Measurements from ENCODE around the gene PEX3.
"Not testable (repeated sequence)": the region's sequence is repeated elsewhere in the genome, so short reads cannot be mapped to it uniquely, and the experiment has no call there.

Gene PEX3

DNA sequence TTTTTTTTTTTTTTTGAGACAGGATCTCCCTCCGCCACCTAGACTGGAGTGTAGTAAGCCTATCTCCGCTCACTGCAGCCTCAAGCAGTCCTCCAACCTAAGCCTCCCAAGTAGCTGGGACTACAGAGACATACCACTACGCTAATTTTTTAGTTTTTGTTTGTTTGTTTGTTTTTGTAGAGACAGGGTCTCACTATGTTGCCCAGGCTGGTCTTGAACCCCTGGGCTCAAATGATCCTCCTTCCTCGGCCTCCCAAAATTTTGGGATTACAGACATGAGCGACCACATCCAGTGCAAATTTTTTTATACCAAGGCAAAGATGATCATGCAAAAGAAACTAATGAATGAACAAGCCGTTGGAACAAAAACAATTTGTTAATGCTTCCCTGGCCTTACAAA, 55.6 kb downstream of the PEX3 start:
- DNase-seq (ENCODE audit: low read depth in 1 of 2, low spot score in 1 of 2), result no peak

DNA sequence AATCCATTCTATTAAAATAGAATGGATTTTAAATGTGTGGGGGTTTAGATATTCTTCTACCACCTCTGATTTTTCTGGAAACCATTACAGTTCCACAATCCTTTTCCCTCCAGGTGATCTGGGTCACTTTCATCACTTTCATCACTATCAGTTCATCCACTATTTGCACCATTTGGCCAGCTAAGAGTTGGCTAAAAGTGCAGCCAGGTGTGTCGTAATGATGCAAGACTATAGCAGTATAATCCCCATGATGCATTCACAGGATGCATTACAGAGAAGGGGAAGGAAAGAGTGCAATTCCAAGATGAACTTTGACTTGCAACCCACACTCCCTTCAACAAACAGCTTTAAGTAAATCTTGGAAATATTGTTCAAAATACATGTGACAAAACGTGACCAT, 56.0 kb downstream of the PEX3 start:
- DNase-seq (ENCODE audit: low read depth in 1 of 2, low spot score in 1 of 2), result no peak

DNA sequence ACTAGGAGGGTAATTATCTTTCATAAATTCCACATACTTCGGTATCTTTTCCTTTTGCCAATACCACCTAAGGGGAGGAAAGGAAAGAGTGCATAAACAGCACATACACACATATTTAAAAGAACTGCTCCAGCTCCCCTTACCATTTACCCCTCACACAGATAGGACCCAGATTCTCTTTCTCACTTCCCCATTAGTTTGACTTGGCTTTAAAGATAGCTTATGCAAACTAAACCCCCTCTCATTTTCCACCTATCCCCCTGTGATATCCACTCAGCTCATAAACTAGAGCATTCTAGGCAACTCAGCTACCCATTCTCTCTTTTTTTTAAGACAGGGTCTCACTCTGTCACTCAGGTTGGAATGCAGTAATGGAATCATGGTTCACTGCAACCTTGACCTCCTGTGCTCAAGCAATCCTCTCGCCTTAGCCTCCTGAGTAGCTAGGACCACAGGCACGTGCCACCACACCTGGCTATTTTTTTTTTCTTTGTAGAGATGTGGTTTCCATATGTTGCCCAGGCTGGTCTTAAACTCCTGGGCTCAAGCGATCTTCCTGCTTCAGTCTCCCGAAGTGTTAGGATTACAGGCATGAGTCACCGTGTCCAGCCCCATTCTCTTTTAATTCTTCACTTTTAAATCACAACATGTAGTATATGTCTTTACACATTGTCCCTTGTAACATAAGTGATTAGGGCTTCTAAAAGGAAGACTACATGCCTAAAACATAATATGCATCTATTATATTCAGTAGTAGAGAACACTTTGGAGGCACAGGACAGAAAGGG, 56.9 kb downstream of the PEX3 start:
- no peak for DNase-seq (ENCODE audit: low read depth in 1 of 2, low spot score in 1 of 2)

DNA sequence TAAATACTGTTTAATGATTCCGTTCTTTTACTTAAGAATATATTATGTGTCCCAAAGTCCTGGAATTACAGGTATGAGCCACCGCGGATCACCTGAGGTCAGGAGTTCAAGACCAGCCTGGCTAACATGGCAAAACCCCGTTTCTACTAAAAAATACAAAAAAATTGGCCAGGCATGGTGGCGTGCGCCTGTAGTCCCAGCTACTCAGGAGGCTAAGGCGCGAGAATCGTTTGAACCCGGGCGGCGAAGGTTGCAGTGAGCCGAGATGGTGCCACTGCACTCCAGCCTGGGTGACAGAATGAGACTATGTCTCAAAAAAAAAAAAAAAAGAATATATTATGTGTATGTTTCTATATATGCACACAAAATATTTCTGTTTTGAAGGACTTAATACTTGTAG, 59.7 kb downstream of the PEX3 start:
- DNase-seq (ENCODE audit: low read depth in 1 of 2, low spot score in 1 of 2), result not testable (repeated sequence)

DNA sequence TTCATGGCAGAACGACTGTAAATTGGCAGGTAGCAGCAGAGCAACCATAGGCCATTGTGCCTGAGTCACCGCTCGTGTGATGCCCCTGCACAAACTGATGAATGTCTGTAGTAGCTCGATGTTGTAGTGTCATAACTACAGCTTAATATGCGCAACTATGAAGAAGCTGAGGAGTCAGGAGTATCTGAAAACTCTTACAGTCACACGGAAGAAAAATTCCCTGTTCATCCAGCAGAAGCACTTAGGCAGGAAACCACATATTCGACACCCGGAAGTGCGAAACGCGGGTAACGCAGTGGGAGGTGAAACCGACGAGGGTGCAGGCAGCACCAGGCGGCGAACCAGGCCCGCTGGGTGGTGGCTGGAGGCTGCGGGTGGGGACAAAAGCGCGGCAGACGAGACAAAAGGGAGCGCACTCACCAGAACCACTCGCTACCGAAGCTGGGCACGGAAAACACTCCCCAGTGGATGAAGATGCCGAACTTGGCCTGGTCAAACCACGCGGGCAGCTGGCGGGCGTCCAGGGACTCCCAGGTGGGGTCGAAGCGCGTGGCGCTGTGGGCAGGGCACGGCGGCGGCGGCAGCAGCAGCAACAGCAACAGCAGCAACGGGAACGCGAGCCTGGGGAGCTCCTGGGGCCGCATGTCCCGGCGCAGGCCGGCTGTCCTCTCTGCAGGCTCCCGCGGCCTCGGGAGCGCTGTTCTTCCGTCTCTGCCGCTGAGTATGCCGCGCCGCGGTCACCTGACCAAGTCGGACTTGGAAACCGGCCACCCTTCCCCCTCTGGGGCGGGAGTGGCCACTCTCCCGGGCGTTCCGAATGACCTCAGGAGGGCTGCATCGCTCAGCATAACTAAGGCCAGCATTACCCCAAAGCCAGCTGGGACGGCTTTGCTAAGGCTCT, 60.6 kb downstream of the PEX3 start, which contains the start of gene FUCA2:
Gene FUCA2 (minus strand): TSS at position 730 of the 901 bp plus-strand sequence. CDS start 86 bp downstream, at position 644.
- peak; percentile 46 to 48 for DNase-seq (ENCODE audit: low read depth in 1 of 2, low spot score in 1 of 2)

DNA sequence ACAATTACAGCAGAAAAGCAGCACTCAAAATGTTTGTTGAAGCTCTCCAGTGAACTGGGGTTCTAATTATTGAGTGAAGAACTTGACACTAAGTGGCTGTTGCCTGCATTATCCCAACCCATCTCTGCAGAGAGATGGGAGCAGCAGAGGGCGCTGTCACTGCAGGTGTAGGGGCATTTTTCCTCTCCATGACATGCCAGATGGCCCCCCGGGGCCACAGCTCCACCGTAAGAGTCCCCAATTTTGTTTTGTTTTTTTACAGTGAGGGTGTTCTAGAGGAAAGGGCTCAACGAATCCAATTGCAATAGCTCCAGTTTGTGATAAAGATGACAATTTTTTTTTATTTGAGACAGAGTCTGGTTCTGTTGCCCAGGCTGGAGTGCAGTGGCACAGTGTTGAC, 62.8 kb downstream of the PEX3 start:
- peak; percentile 14 to 20 for DNase-seq (ENCODE audit: low read depth in 1 of 2, low spot score in 1 of 2)

DNA sequence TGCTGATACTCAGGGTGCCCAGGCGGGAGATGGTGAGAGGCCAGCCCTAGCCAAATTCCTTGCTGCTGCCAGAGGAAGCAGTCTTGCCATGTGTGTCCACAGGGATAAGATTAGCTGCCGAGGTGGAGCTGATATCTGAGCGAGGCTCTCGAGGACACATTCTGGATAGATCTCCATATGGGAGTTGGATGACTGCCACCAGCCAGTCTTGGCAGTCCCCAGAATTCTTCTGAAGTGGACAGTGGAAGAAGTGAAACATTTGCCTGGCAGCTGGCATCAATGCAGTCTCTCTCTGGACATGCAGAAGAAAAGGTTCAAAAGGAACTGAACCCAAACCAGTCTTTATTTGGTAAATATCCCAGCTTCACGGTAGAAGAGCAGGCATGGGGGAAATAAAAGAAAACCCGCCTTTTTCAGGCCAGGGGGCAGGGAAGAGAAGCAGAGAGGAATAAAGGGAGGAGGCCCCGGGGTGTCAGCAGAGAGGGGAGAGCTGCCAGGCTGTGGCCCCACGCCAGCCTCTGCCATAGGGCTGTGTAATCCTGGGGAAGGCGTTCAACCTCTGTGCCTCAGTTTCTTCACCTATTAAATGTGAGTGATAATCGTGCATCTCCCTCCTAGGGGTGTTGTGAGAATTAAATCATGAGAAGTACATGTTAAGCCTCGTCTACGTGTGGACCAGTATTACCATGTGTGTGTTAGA, 64.6 kb downstream of the PEX3 start:
- DNase-seq (ENCODE audit: low read depth in 1 of 2, low spot score in 1 of 2), result no peak

DNA sequence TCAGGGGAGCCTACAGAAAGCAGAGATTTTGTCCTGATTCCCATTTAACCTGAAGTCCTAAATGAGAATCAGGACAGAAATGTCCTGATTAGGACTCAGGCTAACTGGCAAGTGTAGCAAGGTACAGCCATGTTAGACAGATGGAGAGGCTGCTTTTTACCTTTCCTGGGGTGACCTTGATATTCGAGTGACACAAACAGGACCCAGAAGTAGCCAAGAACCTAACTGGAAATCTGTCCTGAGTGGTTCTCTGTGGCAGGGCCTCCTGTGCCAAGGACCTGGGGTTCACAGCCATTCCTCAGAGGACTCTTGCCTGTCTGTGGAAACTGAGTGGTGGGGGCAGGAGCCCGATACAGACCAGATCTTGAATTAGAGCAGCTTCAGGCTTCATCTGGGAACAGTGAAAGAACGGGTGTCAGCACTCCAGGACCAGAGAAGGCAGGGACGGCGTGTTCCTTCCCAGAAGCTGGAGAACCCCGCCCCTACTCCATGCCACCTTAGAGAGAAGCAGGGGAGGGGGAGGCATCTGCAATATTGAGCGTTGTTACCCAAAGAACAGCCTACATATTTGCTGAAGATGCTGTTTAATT, 65.3 kb downstream of the PEX3 start:
- no peak for DNase-seq (ENCODE audit: low read depth in 1 of 2, low spot score in 1 of 2)

DNA sequence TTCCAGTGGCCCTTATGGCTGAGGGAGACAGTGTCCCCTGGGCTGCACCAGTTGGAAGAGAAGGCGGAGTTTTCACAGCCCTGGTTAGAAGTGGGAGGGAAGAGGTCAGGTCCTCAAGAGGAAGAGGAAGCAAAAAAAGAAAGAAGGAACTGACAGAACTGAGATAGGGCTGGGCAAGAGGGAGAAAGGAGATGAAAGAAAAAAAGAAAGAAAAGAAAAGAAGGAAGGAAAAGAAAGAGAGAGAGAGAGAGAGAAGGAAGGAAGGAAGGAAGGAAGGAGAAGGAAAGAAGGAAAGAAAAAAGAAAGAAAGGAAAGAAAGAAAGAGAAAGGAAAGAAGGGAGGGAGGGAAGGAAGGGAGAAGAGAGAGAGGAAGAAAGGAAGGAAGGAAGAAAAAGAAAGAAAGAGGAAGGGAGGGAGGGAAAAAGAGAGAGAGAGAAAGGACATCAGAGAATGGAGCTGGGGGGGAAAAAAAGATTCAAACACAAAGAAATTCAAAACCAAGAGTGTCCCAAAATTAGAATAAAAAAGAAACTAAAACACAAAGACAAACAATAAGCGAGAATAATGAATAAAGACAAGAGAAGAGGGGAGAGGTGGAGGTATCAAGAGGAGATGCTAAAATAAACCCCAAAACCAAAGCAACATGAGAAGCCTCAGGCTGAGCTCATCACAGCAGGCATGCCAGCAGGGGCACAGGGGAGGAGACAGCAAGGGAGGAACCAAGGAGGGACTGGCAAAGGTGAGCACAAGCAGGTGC, 66.3 kb downstream of the PEX3 start:
- DNase-seq (ENCODE audit: low read depth in 1 of 2, low spot score in 1 of 2), result no peak

DNA sequence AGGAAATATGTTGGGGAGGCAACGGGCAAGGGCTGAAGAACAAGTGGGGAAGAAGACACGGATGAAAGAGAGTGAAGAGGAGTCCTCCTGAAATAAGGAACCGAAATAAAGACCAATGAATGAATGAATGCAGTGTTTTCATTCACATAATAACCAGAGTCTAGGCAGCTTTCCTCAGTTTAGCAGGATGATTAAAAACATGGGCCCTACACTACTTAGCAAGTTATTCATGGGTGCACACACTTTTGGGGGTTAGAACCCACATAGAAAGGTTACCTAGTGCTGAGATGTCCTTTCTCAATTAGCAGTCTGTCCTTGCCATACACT, 66.8 kb downstream of the PEX3 start:
- no peak for DNase-seq (ENCODE audit: low read depth in 1 of 2, low spot score in 1 of 2)

DNA sequence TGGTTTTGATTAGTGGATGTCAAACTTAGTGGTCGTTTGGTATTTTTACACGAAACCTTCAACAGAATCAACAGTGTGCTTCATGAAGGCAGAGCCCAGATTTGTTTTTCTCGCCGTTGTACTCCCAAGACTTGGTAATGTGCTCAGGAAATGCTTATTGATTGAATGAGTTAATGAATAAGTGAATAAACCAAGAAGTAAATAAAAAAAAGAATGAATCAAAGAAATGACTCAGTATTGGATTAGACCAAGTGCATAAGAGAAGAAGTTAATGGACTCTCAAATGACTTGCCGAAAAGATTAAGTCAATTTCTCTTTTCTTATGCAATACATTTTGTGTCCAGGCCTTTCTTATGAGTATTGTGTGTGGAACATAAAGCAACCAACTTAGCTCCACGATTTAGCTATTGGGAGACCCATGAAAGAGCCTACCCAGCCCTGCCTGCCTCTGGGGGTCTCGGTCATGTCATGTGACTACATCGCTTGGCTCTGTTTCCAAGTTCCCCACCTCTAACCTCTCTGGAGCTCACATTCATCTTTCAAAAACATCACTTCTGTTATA, 71.5 kb downstream of the PEX3 start:
- DNase-seq (ENCODE audit: low read depth in 1 of 2, low spot score in 1 of 2), result no peak

DNA sequence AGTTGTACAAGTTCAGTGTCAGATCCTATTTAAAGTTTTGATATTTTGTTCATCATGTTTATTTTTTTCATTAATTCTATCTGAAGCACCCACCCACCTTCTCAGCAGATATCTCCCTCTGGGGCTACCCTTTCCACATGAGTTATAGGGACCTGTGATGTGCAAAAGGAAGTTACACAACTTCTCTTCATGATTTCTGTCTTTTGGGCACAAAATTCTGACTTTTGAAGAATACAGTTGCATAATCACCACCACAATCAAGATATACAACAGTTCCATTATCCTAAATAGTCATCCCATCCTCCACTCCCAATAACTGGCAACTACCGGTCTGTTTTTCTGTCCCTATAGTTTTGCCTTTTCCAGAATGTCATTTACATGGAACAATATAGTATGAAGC, 74.8 kb downstream of the PEX3 start:
- DNase-seq (ENCODE audit: low read depth in 1 of 2, low spot score in 1 of 2), result no peak

DNA sequence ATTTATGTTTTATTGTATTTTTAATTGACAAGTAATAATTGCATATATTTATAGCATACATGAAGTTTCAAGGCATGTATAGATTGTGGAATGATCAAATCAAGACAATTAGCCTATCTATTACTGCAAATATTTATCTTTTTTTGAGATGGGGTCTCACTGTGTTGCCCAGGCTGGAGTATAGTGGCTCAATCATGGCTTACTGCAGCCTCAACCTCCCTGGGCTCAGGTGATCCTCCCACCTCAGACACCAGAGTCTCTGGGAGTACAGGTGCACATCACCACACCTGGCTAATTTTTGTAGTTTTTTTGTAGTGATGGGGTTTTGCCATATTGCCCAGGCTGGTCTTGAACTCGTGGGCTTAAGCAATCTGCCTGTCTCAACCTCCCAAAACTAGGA, 77.1 kb downstream of the PEX3 start:
- no peak for DNase-seq (ENCODE audit: low read depth in 1 of 2, low spot score in 1 of 2)

DNA sequence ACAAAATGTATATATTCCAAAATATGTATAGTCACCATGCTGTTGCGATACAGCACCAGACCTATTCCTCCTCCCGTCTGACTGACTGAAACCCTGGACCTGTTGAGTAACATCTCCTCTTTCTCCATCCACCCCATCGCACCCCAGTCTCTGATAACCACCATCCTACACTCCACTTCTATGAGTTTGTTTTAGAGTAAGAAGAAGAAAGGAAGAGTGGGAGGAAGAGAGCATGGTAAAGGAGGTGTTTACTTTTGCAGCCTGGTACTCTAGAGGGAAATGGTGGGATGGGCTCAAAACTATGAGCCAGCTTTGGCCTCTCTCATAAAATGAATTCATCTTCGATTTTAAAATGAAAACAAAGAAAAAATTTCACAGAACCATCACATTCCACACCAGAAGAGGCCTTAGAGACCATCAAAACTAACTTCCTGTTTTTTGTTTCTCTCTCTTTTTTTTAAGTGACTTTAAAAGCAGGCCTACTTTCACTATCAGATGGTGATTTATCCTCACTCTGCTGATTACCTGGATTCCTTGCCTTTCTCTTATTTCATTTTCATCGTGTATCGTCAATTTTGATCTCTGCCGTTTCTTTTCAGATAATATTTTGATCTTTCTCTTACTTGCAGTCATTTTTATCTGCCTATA, 77.7 kb downstream of the PEX3 start:
- no peak for DNase-seq (ENCODE audit: low read depth in 1 of 2, low spot score in 1 of 2)

DNA sequence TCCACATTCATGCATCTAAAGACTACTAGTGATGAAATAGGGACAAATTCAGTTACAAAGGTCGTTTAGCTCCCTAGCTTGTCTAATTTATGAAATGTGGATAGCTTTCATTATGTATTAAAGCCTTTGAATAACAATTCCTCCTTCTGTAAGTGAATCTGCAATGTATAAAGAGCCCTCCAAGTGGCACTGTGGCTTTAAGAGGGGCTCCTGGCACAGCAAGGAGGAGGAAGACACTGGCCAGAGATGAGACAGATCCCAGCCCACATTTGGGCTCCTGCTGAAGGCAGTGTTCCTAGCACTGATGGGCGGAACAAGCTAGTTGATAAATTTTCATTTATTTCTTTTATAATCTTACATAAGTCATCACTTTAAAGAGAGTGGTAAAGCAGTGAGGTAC, 78.5 kb downstream of the PEX3 start:
- no peak for DNase-seq (ENCODE audit: low read depth in 1 of 2, low spot score in 1 of 2)

DNA sequence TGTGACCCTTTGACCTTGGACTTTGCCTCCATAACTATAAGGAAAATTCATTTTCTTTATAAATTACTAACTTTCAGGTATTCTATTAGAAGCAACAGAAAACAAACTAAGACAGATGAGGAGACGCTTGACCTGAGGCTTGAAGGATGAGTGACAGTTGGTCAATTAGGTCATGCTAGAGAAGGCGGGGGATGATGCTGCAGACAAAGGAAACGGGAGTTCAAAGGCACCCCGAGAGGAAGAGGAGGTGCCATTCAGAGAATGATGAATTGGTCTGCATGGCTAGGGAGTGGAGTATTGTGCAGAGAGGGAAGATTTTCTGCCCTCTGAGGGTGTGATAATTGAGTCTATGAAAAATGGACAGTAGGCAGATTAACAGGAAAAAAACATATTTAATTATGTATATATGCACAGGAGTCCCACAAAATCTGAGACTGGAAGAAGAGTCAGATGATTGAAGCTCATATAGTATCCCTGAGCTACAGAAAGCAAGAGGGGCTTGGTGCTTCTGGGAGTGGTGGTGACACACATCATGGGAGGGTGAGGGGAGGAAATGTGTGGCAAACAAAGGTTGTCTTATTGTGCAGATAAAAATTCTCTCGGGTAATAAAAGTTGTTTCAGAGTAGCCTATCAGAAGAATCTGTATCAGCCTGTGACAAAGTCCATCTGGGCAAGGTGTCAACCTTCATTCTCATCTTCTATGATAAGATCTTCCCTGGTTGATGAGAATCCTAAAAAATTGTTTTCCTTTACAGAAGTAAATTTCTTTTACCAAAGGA, 81.3 kb downstream of the PEX3 start:
- no peak for DNase-seq (ENCODE audit: low read depth in 1 of 2, low spot score in 1 of 2)

DNA sequence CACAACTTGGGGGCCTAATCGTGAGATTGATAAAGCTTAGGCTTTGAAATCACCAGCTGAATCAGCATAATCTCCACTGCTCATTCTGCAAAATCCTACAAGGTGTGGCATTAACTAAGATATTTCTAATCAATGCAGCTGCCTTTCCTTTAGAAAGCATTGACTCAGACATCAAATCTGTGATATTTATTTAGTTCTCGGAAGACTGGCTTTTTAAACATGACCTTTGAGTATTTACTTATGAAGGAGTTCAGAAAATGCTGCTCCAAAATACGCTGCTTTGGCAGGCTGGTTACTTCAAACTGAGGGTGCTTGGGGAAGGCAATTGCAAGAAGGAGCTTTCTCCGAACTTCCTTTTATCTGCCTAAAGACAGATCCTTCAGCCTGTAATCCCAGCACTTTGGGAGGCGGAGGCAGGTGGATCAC, 84.6 kb downstream of the PEX3 start:
- DNase-seq (ENCODE audit: low read depth in 1 of 2, low spot score in 1 of 2), result no peak

DNA sequence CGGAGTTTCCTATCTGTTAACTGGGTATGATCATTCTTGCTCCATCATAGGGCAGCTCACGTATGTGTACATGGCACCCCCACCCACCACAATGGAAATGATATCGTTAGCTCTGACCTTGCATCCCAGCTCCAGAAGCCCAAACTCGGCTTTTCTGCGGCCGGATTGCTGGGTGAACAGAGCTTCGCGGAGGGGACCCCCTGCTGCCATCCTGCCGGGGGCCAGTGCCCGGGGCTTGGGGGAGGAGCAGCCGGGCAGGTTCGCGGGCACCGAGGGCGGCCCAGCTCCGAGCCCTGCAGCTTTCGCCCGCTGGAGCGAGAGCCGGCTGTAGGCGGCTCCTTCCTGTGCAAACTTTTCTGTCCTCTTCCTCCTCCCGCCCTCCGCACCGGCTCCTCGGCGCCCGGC, 85.9 kb downstream of the PEX3 start:
- DNase-seq (ENCODE audit: low read depth in 1 of 2, low spot score in 1 of 2), result peak; percentile 18 to 30

Data from activated T-helper 1 cell treated with anti-CD3 and anti-CD28 coated beads, Interleukin-2, amount 50 U/mL, for 16 hours (primary cell).